RWPE2 (cell line): ENCODE data around the gene C1QTNF9.
"Not testable (repeated sequence)": the region's sequence is repeated elsewhere in the genome, so short reads cannot be mapped to it uniquely, and the experiment has no call there.

ENCODE experiments used
- ATAC-seq: fragments of 200-7000 bp; cut with Tn5 transposase; 3 replicates; pipeline ENCODE4 v1.9.1; 2021; ENCODE audit warnings: low read depth
- DNase-seq: peaks from one replicate; pipeline ENCODE4 v3.0.0-alpha.2; 2020; ENCODE audit warnings: low spot score
- H3K27ac ChIP-seq: fragments of 450-650 bp; 2 replicates; pipeline ENCODE4 v1.5.1; 2017; ENCODE audit warnings: mild to moderate bottlenecking; ENCODE audit not compliant: poor library complexity, severe bottlenecking
- H3K27me3 ChIP-seq: fragments of 250-450 bp; sonication (Bioruptor Pico); 2 replicates; pipeline ENCODE4 v1.5.1; 2021; ENCODE audit warnings: mild to moderate bottlenecking, moderate library complexity; ENCODE audit not compliant: insufficient read depth, poor library complexity, severe bottlenecking
- H3K36me3 ChIP-seq: fragments of 250-450 bp; sonication (Bioruptor Pico); 2 replicates; pipeline ENCODE4 v1.5.1; 2020; ENCODE audit warnings: low read depth, mild to moderate bottlenecking, moderate library complexity
- H3K4me1 ChIP-seq: fragments of 250-450 bp; sonication (Bioruptor Pico); 2 replicates; pipeline ENCODE4 v1.5.1; 2021; ENCODE audit warnings: mild to moderate bottlenecking, moderate library complexity; ENCODE audit not compliant: insufficient read depth, poor library complexity, severe bottlenecking
- H3K4me3 ChIP-seq: fragments of 250-450 bp; sonication (Bioruptor Pico); 2 replicates; pipeline ENCODE4 v1.5.1; 2021; ENCODE audit warnings: mild to moderate bottlenecking, moderate library complexity; ENCODE audit not compliant: severe bottlenecking
- H3K9me3 ChIP-seq: fragments of 250-450 bp; sonication (Bioruptor Pico); 2 replicates; pipeline ENCODE4 v1.5.1; 2021; ENCODE audit warnings: mild to moderate bottlenecking, moderate library complexity; ENCODE audit not compliant: severe bottlenecking
- CTCF ChIP-seq: fragments of 450-650 bp; IDR thresholded peaks from one replicate; pipeline ENCODE4 v1.5.1; 2017; ENCODE audit warnings: mild to moderate bottlenecking, moderate library complexity; ENCODE audit not compliant: poor library complexity, severe bottlenecking

The C1QTNF9 gene

GRCh38 chr13:24362435-24362952 is 53.1 kb downstream of the C1QTNF9 start:
- Histone ChIP-seq H3K27ac (no peak overlapping the region), H3K4me3 (no peak overlapping the region), H3K4me1 (no peaks in the 10 kb centered on the region), H3K9me3 (no peaks in the 10 kb centered on the region), H3K36me3 (no peaks in the 10 kb centered on the region), H3K27me3 (no peaks in the 10 kb centered on the region)
- DNase-seq (no peak), ATAC-seq (no peak)
- no peak for TF ChIP-seq CTCF

- Histone ChIP-seq H3K4me3 (no peak overlapping the region), H3K27ac (no peak overlapping the region), H3K4me1 (no peaks in the 10 kb centered on the region), H3K27me3 (no peaks in the 10 kb centered on the region), H3K9me3 (no peaks in the 10 kb centered on the region), H3K36me3 (no peaks in the 10 kb centered on the region)
- ATAC-seq (no peak), DNase-seq (no peak)
- no peak for TF ChIP-seq CTCF
Observed at GRCh38 chr13:24365191-24365590, 55.8 kb downstream of the C1QTNF9 start.

GRCh38 chr13:24366315-24366714 is 56.9 kb downstream of the C1QTNF9 start:
- ATAC-seq, H3K36me3 ChIP-seq, H3K27ac ChIP-seq, H3K4me3 ChIP-seq, DNase-seq, H3K4me1 ChIP-seq, H3K9me3 ChIP-seq, H3K27me3 ChIP-seq: not testable (repeated sequence)

GRCh38 chr13:24371273-24371672 is 61.9 kb downstream of the C1QTNF9 start:
- not testable (repeated sequence) for H3K4me1 ChIP-seq, H3K36me3 ChIP-seq, DNase-seq, H3K27ac ChIP-seq, H3K4me3 ChIP-seq, H3K27me3 ChIP-seq, H3K9me3 ChIP-seq, ATAC-seq
